ENCODE data around the gene FOXRED2.

Gene FOXRED2

DNA sequence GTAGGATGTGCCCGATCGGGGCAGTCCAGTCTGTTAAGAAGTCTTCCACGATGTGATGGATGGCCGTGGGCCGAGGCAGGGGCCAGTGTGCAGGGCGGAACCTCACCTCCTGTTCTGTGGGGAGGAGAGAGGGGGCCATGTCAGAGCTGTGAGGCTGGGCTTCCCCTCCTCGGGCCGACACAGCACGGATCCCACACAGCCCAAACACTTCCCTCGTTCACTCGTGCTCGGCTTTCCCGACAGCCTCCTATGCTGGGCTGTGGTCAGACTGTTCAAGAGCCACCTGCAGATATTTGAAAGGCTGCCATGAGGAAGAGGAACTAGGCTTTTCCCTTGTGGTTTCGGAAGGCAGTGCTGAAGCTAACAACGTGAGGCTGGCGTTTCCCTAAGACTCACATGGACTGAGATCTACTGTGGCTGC is 13.1 kb downstream of the FOXRED2 start:
- TF ChIP-seq GATA3 (IDR thresholded peaks at IDR 0.05; ENCODE audit: low read depth, low read length) (no peak), GATA2 (IDR thresholded peaks at IDR 0.05; ENCODE audit: low read depth, low read length) (no peak)

DNA sequence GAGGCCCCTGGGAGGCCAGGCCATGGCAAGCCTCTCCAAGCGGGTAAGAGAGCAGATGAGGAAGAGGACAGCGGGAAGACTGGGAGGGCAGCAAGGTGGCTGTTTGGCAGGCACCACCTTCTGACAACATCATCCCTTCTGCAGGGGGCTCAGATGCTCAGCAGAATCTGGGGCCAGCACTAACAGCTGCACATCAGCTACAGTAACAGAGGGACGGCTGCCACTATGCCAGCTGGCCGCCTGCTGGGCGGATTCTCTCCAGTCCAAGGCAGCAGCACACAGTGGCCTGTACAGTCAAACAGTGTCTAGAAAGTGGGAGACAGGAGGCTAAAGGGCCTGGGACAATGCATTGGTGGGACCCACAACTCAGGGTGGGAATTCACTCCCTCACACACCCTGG is 14.7 kb downstream of the FOXRED2 start:
- TF ChIP-seq GATA3 (IDR thresholded peaks at IDR 0.05; ENCODE audit: low read depth, low read length): no peak
- TF ChIP-seq GATA2 (IDR thresholded peaks at IDR 0.05; ENCODE audit: low read depth, low read length): no peak

DNA sequence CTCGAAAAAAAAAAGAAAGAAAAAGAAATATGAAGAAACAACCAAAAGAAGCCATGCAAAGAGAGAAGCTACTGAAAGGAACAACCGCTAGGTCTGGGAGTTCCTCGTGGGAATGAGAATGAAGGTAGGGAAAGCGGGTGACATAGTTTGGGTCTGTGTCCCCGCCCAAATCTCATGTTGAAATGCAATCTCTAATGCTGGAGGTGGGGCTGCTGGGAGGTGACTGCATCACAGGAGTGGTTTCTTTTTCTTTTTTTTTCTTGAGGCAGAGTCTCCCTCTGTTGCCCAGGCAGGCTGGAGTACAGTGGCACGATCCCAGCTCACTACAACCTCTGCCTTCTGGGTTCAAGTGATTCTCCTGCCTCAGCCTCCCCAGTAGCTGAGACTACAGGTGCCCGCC is 15.7 kb downstream of the FOXRED2 start:
- no peak for TF ChIP-seq GATA3 (IDR thresholded peaks at IDR 0.05; ENCODE audit: low read depth, low read length)
- TF ChIP-seq GATA2 (IDR thresholded peaks at IDR 0.05; ENCODE audit: low read depth, low read length): no peak

- TF ChIP-seq GATA3 (IDR thresholded peaks at IDR 0.05; ENCODE audit: low read depth, low read length): no peak
- TF ChIP-seq GATA2 (IDR thresholded peaks at IDR 0.05; ENCODE audit: low read depth, low read length): no peak
These were observed 20.0 kb downstream of the FOXRED2 start for GRCh38 chr22:36486619-36487384.

DNA sequence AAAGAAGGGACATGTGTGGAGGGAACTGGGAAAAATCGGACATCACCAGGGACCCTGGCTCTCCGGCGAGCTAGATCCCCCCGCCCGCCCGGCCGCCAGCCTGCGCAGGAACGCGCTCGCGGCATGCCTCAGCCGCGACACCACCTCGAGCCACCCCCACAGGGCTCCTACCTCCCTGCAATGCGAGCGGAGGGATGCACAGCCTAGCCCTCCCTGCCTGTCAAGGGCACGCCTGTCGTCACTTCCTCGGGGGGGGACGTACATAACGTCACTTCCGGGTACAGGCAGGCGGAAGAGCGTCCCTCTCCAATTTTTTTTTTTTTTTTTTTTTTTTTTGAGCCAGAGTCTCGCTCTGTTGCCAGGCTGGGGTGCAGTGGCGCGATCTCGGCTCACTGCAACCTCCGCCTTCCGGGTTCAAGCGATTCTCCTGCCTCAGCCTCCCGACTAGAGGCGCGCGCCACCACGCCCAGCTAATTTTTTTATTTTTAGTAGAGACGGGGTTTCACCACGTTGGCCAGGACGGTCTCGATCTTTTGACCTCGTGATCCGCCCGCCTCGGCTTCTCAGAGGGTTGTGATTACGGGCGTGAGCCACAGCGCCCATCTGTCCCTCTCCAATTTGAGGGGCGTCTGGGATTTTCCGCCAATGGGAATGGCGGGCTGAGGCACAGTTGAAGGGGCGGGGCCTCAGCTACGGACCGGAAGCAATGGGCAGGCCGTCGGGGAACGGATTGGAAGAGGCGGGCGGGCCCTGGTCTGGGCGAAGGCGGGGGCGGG is 25.3 kb downstream of the FOXRED2 start, which contains the start of gene TXN2:
TSS of gene TXN2 (minus strand) at position 248 of the 776 bp plus-strand sequence. CDS start 803 bp downstream, outside the sequence.
- 0 out of 2 replicates have a peak, but pooled peaks have one; percentile 6 for TF ChIP-seq GATA2 (IDR thresholded peaks at IDR 0.05; ENCODE audit: low read depth, low read length)
- TF ChIP-seq GATA3 (IDR thresholded peaks at IDR 0.05; ENCODE audit: low read depth, low read length): no peak

DNA sequence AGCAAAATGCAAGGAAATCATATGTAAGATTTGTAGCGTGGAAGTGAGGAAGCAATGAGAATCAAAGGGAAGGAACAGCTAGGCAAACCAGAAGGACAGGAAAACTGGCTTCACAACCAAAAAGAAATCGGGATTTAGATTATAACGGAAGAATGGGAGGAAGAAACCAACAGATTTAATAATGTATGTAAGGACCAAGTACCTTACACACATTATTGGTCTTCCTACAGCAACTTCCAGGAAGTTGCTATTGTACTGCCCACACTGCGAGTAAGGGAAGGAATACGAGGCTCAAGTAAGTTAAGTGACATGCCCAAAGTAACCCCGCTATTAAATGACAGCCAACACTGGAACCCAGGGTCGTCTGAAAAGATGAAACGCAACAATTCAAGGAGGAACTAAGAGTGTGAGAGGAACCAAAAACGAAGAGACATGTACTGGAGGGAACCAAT is 25.9 kb downstream of the FOXRED2 start:
- no peak for TF ChIP-seq GATA3 (IDR thresholded peaks at IDR 0.05; ENCODE audit: low read depth, low read length)
- no peak for TF ChIP-seq GATA2 (IDR thresholded peaks at IDR 0.05; ENCODE audit: low read depth, low read length)

DNA sequence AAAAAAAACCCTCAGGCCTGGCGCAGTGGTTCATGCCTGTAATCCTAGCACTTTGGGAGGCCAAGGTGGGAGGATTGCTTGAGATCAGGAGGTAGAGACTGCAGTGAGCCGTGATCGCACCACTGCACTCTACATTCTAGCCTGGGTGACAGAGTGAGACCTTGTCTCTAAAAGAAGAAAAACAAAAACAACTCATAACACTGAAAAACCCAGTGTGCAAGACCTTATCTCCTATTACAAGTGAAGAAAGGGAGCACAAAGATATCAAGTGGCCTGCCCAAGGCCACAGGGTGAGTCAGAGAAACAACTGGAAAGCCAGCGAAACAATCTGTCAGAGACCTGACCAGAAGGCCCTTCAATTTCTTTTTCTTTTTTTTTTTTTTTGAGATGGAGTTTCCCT is 27.9 kb downstream of the FOXRED2 start:
- no peak for TF ChIP-seq GATA2 (IDR thresholded peaks at IDR 0.05; ENCODE audit: low read depth, low read length)
- no peak for TF ChIP-seq GATA3 (IDR thresholded peaks at IDR 0.05; ENCODE audit: low read depth, low read length)

GRCh38 chr22:36475341-36475740 is 31.5 kb downstream of the FOXRED2 start:
- TF ChIP-seq GATA3 (IDR thresholded peaks at IDR 0.05; ENCODE audit: low read depth, low read length) (no peak), GATA2 (IDR thresholded peaks at IDR 0.05; ENCODE audit: low read depth, low read length) (no peak)

DNA sequence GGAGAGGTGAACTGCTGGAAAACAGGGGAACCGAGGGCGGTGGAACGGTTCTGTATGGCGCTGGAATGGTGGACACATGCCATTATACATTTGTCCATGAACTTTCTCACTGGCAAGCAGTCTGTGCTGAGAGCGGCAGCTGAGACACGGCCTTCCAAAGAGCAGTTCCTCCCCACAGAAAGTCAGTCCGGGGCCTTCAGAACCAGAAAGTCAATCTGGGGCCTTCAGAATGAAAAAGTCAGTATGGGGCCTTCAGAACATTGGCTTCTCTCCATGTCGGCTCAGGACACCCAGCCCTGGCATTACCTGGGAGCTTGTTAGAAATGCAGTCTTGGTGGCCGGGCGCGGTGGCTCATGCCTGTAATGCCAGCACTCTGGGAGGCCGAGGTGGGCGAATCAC is 34.2 kb downstream of the FOXRED2 start:
- TF ChIP-seq GATA2 (IDR thresholded peaks at IDR 0.05; ENCODE audit: low read depth, low read length) (no peak), GATA3 (IDR thresholded peaks at IDR 0.05; ENCODE audit: low read depth, low read length) (no peak)

DNA sequence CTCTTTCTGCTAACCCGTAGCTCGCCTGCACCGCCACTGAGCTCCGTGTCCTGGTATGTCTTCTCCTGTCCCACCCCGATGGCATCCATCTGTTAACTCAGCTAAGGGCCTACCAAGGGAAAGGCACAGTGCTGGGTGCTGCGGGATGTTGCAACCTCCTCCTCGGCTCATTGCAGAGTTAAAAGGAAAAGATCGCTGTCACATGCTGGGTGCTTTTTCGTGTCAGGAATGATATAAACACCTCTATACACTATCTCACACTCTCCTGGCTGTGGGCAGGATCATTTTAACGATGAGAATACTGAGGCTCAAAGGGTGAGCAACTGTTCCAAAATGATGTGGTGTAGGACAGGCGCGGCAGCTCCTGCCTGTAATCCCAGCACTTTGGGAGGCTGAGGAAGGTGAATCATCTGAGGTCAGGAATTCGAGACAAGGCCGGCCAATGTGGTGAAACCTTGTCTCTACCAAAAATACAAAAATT is 35.5 kb downstream of the FOXRED2 start:
- TF ChIP-seq GATA2 (IDR thresholded peaks at IDR 0.05; ENCODE audit: low read depth, low read length) (no peak), GATA3 (IDR thresholded peaks at IDR 0.05; ENCODE audit: low read depth, low read length) (no peak)

DNA sequence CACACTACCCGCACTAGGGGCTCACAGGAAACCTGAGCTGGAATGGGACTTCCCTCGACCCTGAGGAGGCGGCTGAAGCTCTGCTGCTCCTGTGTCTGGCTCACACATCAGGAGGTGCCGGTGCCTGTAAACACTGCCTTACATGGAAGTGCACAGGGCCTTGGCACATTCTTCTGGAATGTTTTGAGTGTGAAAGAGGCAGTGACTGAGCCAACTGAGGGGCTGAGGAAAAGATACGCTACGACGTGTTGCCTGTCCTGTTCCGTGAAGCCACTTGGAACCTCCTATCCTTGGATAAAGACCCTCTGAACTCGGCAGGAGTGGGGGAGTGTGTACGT is 35.9 kb downstream of the FOXRED2 start:
- TF ChIP-seq GATA2 (IDR thresholded peaks at IDR 0.05; ENCODE audit: low read depth, low read length): no peak
- TF ChIP-seq GATA3 (IDR thresholded peaks at IDR 0.05; ENCODE audit: low read depth, low read length): no peak

DNA sequence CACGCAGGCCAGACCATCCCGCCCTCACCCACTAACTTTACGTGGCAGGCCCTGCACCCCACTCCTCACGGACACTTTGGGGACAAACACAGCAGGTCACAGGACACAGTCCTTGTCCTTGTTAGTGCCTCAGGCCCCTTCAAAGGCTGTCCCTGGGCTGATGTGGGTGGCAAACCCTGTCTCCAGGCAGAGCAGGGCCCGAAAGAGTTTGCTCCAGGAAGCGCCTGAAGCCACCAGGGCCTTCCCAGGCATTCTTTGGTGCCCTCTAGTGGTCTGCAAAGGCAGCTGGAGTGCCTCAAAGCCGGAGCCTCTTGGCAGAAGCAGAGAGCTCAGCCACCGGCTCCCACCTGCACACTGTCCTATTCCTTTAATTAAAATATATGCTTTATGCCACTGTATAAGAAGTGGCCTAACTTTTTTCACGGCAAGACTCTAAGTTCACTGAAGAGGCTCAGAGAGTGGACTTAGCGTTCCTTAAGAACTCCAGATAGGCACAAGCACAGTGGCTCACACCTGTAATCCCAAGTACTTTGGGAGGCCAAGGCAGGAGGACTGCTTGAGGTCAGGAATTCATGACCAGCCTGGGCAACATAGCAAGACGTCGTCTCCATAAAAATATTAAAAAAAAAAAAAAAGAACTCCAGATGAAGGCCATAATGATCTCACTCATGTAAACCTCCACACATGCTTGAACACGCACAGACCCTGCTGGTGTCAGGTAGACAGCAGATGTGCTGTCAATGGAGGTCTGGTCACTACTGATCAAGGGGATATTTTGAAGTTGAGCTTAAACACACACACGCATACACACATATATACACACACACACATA is 36.5 kb downstream of the FOXRED2 start:
- TF ChIP-seq GATA3 (IDR thresholded peaks at IDR 0.05; ENCODE audit: low read depth, low read length): no peak
- no peak for TF ChIP-seq GATA2 (IDR thresholded peaks at IDR 0.05; ENCODE audit: low read depth, low read length)

DNA sequence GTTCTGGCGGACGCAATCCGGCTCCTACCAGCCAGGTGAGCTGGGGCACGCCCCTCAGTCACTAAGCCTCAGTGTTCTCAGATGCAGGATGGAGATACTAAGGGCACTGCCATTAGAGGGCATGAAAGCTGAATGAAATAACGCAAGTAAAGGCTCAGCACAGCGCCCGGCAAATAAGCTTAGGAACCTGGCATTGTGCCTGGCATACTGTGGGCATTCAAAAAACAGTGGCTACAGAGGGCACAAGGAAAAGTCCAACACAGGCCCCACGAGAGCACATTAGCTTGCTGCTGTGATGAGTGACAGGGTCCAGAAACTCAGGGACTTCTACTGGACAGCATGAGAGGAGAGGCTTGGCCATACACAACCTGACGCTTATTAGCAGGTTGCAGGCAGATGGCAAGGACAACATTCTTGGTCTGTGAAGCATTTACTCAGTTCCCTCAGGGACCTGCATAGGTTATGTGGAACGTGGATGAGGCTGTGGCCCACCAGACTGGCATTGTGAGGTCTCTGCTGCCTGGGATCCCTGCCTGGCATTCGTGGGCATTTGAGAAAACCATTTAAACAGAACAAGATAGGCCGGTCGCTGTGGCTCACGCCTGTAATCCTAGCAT is 37.6 kb downstream of the FOXRED2 start:
- TF ChIP-seq GATA3 (IDR thresholded peaks at IDR 0.05; ENCODE audit: low read depth, low read length): no peak
- TF ChIP-seq GATA2 (IDR thresholded peaks at IDR 0.05; ENCODE audit: low read depth, low read length): no peak
